HAP-1 (cell line): Measurements from ENCODE around the gene C15orf62.

Experiments
- DNase-seq, 2 experiments: peaks; one replicate each; pipeline ENCODE4 v3.0.0-alpha.2; 2016 to 2020; ENCODE audit warnings: low spot score in 2 of 2
- H3K27me3 ChIP-seq: fragments of 250-450 bp; sonication (Bioruptor Pico); 2 replicates; pipeline ENCODE4 v1.5.1; 2020; ENCODE audit warnings: low read depth, mild to moderate bottlenecking, moderate library complexity
- H3K36me3 ChIP-seq: fragments of 250-450 bp; sonication (Bioruptor Pico); replicated peaks from 2 replicates; pipeline ENCODE4 v1.5.1; 2020; ENCODE audit warnings: mild to moderate bottlenecking
- H3K4me1 ChIP-seq: fragments of 250-450 bp; sonication (Bioruptor Pico); 2 replicates; pipeline ENCODE4 v1.5.1; 2020; ENCODE audit warnings: mild to moderate bottlenecking
- H3K4me3 ChIP-seq: fragments of 250-450 bp; sonication (Bioruptor Pico); 2 replicates; pipeline ENCODE4 v1.5.1; 2020; ENCODE audit warnings: mild to moderate bottlenecking, moderate library complexity
- H3K9me3 ChIP-seq: fragments of 250-450 bp; sonication (Bioruptor Pico); 2 replicates; pipeline ENCODE4 v1.5.1; 2020; ENCODE audit warnings: mild to moderate bottlenecking, moderate library complexity
- in situ Hi-C: fragments of 300-500 bp; cut with MboI; formaldehyde crosslinking; loops from 3 replicates; pipeline ENCODE4 v1.14.3; 2020; ENCODE audit warnings: low sequenced_read_pairs, inconsistent platforms, mixed read lengths

Gene C15orf62

DNA sequence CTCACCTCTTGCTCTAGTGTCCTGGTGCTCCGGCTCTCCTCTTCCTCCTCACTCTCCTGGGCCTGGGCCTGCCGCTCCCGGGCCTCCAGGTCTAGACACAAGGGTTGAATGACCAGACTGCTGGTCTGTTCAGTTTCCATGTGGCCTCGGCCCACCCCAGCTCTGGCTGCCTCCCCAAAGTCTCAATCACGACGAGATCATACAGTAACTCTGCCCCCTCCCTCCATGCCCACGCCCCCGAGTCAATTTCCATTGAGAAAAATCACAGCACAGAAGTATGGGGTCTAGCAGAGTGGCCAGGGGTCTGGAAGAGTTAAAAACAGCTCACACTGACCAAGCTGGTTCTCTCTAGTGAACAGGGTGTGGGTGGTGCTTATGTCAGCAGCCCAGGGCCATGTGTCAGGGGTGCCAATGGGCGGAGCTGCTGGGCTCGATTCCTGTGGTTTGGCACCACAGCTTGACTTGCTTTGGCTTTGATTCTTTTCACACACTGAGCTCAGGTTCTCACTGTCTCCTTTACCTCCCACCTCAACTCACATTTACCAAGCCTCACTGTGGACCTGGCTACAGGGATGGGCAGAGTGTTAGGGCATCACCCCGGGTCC is 6.9 kb downstream of the C15orf62 start:
- in situ Hi-C loops = no loop called here
- no peak for DNase-seq
- peaks cover 45% of the 10 kb centered on the region for H3K36me3 ChIP-seq

DNA sequence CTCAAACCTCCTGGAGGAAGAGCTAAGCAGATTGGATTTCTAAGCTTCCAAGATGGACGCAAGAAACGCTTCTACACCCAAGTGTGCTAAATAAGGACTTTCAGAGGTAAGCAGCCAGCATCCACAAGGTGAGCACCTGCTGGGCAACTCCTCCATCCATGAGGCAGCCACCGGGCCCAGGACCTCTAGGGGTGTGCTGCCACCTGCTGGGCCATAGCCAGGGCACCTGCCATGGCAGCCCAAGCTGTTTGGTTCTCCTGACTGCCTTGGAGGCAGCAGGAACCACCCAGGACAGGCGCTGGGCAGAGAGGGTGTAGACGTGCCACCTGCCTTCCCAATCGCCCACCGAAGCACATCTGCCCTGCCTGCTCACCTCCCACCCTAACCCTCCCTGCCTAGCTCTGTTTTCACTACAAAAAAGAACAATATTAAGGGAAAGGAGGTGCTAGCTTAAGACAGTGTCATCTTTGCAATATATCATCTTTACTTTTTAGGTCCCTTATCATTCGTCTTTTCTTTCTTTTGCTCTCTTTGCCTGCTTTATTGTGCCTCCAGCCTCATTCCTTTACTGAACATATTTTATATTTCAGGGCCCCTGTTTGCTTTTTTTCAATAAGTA is 12.9 kb downstream of the C15orf62 start:
- no peaks in the 10 kb centered on the region for H3K9me3 ChIP-seq
- no peak overlapping the region for H3K4me3 ChIP-seq
- no peaks in the 10 kb centered on the region for H3K27me3 ChIP-seq
- H3K4me1 ChIP-seq = no peaks in the 10 kb centered on the region
- peaks cover 13% of the 10 kb centered on the region for H3K36me3 ChIP-seq
- DNase-seq = peak; percentile 29 to 74
- in situ Hi-C loops = no loop called here

More for the DNA sequence above, 6.9 kb downstream of the C15orf62 start:
- Histone ChIP-seq H3K4me3 (no peak overlapping the region), H3K4me1 (no peaks in the 10 kb centered on the region), H3K9me3 (no peaks in the 10 kb centered on the region), H3K27me3 (no peaks in the 10 kb centered on the region)

DNA sequence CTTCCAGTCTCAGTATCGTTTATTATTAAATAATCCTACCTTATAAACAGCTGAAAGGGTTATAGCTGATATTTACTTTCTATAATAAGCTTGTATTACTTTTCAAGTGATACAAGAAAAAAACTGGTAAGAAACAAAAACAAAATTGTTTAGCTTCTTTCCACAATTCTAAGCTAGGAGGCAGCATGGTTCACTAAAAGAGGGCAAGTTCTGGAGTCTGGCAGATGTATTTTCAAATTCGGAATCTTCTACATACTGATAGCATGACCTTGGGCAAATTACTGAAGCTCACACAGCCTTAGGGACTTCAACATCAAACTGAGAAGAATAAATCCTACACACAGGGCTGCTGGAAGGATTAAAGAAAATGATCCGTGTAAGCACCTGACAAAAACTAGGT is 15.4 kb downstream of the C15orf62 start:
- H3K4me1 ChIP-seq = no peaks in the 10 kb centered on the region
- no peaks in the 10 kb centered on the region for H3K9me3 ChIP-seq
- H3K4me3 ChIP-seq = no peak overlapping the region
- DNase-seq = no peak
- in situ Hi-C loops = no loop called here
- H3K27me3 ChIP-seq = no peaks in the 10 kb centered on the region
- H3K36me3 ChIP-seq = no peaks in the 10 kb centered on the region

DNA sequence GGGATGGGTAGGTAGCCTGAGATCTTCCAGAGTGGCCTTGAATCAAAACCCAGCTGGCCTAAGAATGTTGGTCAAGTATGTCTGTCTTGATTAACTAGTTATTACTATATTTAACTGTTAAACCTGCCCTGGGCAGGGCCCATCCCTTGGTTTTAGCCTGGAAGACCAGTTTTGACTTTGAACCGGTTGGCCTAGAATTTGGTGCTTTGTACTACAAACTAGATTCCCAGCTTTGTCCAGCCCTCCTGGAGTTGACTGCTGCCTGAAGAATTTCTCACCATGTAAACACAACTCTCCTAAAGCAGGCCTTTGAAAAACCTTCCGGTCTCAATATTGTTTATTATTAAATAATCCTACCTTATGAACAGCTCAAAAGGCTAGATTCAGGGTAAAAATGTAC is 16.0 kb downstream of the C15orf62 start:
- Histone ChIP-seq H3K9me3 (no peaks in the 10 kb centered on the region), H3K27me3 (no peaks in the 10 kb centered on the region), H3K4me1 (no peaks in the 10 kb centered on the region), H3K36me3 (peaks cover 4% of the 10 kb centered on the region; the same call in 1 of the 2 replicates), H3K4me3 (no peak overlapping the region)
- DNase-seq = no peak
- in situ Hi-C loops = no loop called here

DNA sequence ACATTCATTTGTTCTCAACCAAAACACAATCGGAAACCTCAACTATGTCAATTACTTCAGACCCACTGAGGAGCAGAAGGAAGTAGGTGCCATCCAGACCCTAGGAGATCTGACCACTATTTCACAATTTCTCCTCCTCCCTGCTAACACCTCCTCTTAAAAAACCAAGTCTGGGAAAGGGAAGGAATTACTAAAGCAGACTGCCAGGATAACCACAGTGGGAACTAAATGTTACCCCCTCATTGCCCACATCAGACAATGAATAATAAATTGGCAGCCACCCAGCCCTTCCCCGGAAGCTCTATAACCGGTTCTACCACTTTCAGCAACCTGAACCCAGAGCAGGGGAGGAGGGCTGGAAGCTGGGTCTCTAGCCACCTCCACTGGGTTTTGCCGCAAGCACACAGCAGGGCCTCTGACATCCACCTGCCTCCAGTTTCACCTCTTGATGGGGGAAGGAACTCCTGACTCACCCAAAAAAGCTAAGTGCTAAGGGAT is 17.6 kb downstream of the C15orf62 start:
- Histone ChIP-seq H3K27me3 (no peaks in the 10 kb centered on the region), H3K36me3 (peaks cover 4% of the 10 kb centered on the region; the same call in 1 of the 2 replicates), H3K4me1 (no peaks in the 10 kb centered on the region), H3K4me3 (no peak overlapping the region), H3K9me3 (no peaks in the 10 kb centered on the region)
- DNase-seq = no peak
- in situ Hi-C loops = no loop called here

DNA sequence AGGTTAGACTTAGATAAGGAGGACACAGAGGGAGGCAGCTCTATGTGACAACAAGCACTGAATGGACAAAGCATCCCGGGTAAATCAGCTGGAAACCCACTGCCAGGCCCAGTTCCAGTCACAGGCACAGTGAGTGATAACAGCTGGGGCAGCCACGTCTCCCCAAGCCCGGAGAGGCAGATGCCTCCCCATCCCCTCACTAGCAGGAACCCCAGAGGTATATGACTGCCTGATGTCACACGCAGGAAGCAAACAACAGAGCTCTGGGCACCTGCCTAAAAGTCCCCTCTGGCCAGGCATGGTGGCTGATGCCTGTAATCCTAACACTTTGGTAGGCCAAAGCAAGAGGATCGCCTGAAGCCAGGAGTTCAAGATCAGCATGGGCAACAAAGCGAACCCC is 18.2 kb downstream of the C15orf62 start:
- in situ Hi-C loops = no loop called here
- no peak overlapping the region for H3K4me3 ChIP-seq
- H3K36me3 ChIP-seq = peaks cover 4% of the 10 kb centered on the region; the same call in 1 of the 2 replicates
- no peaks in the 10 kb centered on the region for H3K27me3 ChIP-seq
- DNase-seq = no peak
- no peaks in the 10 kb centered on the region for H3K4me1 ChIP-seq
- H3K9me3 ChIP-seq = no peaks in the 10 kb centered on the region

DNA sequence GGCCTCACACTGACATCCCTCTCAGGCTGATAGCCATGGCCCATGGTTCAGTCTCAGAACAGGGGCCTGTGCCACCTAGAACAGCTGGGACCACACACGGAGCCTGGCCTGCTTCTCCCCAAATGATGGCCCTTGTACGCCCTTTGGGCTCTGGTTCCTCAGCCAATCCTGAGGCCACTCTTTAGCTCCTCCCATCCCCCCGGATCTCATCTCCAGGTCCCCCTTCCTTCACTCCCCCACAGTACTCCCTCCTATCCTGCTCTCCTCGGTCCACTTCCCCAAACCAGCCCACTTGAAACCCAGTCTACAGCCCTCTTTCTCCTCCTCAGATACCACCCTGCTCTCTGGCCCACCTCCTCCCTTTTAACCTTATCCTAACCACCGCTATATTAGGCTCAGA is 19.3 kb downstream of the C15orf62 start:
- in situ Hi-C loops = no loop called here
- H3K36me3 ChIP-seq = peaks cover 4% of the 10 kb centered on the region; the same call in 1 of the 2 replicates
- H3K27me3 ChIP-seq = no peaks in the 10 kb centered on the region
- no peaks in the 10 kb centered on the region for H3K9me3 ChIP-seq
- no peak for DNase-seq
- no peaks in the 10 kb centered on the region for H3K4me1 ChIP-seq
- no peak overlapping the region for H3K4me3 ChIP-seq

DNA sequence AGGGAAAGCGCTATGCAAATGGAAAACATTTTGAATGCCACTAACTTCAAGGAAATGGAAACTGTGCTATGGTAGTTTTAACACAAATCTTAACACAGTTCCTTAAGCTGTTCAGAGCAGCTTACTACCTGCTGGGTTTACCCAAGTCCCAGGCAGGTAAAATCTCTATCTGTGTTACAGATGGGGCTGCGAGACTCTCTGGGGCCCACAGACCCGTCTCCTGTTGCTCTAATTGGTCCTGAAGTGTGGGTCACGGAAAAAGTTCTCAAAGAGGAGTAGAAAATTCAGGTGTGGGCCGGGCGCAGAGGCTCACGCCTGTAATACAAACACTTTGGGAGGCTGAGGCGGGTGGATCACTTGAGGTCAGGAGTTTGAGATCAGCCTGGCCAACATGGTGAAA is 20.2 kb downstream of the C15orf62 start:
- H3K4me3 ChIP-seq = no peak overlapping the region
- H3K36me3 ChIP-seq = peaks cover 4% of the 10 kb centered on the region; the same call in 1 of the 2 replicates
- H3K9me3 ChIP-seq = no peaks in the 10 kb centered on the region
- no peaks in the 10 kb centered on the region for H3K27me3 ChIP-seq
- in situ Hi-C loops = no loop called here
- no peak for DNase-seq
- H3K4me1 ChIP-seq = no peaks in the 10 kb centered on the region

DNA sequence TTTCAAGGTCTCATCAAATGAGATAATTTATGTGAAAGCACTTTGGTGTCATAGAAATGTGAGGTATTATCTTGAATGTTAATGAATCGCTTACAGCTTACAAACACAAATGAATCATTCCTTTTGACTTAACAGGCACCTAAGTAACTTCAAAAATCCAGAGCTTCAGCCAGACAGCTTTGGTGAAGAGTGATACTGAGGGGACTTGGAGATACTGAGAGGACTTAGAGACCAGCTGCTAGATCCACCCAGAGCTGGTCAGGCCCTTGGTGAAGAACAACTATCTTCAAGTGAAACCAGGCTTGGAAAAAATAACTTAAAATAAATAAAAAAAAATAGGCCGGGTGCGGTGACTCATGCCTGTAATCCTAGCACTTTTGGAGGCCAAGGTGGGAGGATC is 20.9 kb downstream of the C15orf62 start:
- no peaks in the 10 kb centered on the region for H3K27me3 ChIP-seq
- no peak for DNase-seq
- H3K36me3 ChIP-seq = peaks cover 4% of the 10 kb centered on the region; the same call in 1 of the 2 replicates
- no peaks in the 10 kb centered on the region for H3K4me1 ChIP-seq
- no peak overlapping the region for H3K4me3 ChIP-seq
- no peaks in the 10 kb centered on the region for H3K9me3 ChIP-seq
- in situ Hi-C loops = no loop called here

DNA sequence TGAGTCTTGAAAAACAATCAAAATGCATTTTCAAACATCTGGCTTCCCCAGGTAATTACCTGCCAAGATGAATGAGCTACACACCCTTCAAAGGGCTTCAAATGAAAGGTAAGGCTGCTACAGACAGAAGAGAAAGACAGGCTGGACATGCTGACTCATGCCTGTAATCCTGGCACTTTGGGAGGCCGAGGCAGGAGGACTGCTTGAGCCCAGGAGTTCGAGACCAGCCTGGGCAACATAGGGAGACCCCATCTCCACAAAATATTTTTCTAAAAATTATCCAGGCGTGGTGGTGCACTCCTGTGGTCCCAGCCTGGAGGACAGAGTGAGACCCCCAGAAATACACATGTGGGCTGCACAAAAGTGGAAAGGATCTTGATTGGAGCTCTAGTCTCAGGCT is 22.6 kb downstream of the C15orf62 start:
- no peak for DNase-seq
- Histone ChIP-seq H3K4me3 (no peak overlapping the region), H3K27me3 (no peaks in the 10 kb centered on the region), H3K9me3 (no peaks in the 10 kb centered on the region), H3K4me1 (no peaks in the 10 kb centered on the region), H3K36me3 (peaks cover 4% of the 10 kb centered on the region; the same call in 1 of the 2 replicates)
- in situ Hi-C loops = no loop called here

DNA sequence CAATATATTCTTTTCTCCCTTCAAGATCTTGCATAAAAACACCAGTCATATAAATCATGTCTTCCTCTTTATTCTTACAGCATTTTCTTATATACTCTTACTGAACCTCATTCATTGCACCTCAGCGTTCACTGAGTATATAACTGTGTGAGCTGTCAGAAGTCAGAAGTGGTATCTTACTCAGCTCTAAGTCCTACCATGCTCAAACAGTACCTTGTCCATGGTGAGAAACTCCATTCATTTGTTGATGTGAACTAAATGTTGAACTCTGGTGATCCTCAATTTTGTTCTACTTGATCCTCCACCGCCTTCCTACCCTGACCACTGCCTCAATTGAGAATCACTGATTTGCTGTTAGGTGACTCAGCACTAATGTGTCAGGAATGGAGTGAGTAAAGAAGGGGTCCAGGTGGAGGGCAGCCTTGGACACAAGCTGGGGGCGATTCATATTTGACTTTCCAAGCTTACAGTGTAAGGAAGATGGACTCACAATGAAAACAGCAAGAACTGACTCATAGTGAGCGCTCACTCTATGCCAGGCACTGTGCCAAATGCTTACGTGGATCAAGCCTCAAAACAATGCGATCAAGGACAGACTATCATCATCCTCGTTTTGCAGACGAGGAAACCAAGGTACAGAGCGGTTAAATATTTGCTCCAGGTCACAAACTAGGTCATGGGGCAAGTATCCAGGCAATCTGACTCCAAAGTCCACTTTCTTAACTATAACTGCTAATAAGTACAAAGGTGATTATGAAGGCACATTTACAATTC is 23.6 kb downstream of the C15orf62 start:
- Histone ChIP-seq H3K36me3 (peaks cover 4% of the 10 kb centered on the region; the same call in 1 of the 2 replicates), H3K4me1 (peaks cover 5% of the 10 kb centered on the region), H3K4me3 (no peak overlapping the region), H3K27me3 (no peaks in the 10 kb centered on the region), H3K9me3 (no peaks in the 10 kb centered on the region)
- in situ Hi-C loops = no loop called here
- DNase-seq = no peak

DNA sequence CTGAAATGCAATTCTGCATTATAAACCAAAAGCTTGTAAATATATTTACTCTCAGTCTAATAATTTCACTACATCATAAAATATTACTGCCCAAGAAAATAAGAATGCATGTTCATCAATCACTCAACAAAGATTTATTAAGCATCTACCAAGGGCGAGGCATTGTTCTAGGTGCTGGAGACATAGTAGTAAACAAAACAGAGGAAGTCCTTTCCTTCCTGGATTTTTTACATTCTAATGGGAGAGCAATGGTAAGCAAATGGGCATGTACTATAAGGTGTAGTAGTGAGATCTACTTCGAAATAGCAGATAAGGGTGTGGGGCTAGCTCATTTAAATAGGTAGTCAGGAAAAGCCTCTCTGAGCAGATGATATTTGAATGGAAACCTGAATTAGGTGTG is 26.3 kb downstream of the C15orf62 start:
- in situ Hi-C loops = no loop called here
- Histone ChIP-seq H3K4me3 (no peak overlapping the region), H3K9me3 (no peaks in the 10 kb centered on the region), H3K36me3 (no peaks in the 10 kb centered on the region), H3K4me1 (peaks cover 21% of the 10 kb centered on the region), H3K27me3 (no peaks in the 10 kb centered on the region)
- no peak for DNase-seq

DNA sequence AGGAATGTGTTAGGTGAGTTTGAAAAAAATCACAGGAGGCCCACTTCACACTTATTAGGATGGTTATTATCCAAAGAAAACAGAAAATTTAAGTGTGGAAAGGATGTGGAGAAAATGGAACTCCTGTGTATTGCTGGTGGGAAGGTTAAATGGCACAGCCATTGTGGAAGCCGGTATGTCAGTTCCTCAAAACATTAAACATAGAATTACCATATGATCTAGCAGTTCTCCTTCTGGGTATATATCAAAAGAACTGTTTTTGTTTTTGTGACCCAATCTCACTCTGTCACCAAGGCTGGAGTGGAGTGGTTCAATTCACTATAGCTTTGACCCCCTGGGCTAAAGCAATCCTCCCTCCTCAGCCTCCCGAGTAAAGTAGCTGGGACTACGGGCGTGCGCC is 26.7 kb downstream of the C15orf62 start:
- no peaks in the 10 kb centered on the region for H3K9me3 ChIP-seq
- peaks cover 21% of the 10 kb centered on the region for H3K4me1 ChIP-seq
- no peaks in the 10 kb centered on the region for H3K27me3 ChIP-seq
- H3K36me3 ChIP-seq = no peaks in the 10 kb centered on the region
- H3K4me3 ChIP-seq = no peak overlapping the region
- DNase-seq = no peak
- in situ Hi-C loops = no loop called here

DNA sequence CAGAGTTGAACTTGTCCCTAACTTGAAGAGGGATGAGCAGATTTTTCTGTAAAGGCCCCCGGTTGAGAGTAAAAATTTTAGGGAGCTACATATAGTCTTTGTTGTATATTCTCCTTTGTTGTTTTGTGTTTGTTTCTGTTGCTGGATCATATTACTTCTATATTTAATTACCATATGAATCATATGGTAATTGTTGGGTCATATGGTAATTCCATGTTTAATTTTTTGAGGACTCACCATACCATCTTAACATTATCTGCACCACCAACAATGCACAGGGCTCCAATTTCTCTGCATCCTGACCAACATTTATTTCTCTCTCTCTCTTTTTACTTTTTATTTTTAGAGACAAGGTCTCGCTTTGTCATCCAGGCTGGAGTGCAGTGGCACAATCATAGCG is 29.7 kb downstream of the C15orf62 start:
- no peaks in the 10 kb centered on the region for H3K36me3 ChIP-seq
- no peaks in the 10 kb centered on the region for H3K27me3 ChIP-seq
- H3K4me3 ChIP-seq = no peak overlapping the region
- in situ Hi-C loops = no loop called here
- DNase-seq = no peak
- H3K9me3 ChIP-seq = no peaks in the 10 kb centered on the region
- peaks cover 21% of the 10 kb centered on the region for H3K4me1 ChIP-seq
